ENCODE measurements around the gene EXOC4. TPM values are rescaled to one million over a fixed set of nuclear protein-coding genes. Genes with fewer than 3 reads are reported as not detected.

The EXOC4 gene
- polyA plus RNA-seq, 2 donors = 11.1 to 19.0 TPM

DNA sequence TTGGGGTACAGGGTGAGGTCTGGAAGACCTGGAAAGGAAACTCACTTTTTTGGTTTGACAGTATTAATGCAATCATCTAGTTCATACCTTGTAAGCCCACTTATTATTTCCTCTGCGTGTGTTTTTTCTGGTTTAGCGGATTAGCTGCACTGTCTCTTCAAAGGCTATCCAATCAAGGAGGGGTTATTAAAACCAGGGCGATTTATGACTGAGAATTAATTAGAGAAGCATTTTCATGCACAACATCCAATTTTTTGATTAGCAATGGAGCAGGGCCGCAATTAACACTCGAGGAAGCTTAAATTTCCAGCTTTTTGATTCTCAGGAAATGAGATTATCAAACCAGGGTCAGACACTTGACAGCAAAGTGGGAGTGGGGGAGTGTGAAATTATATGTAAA lies 248.9 kb downstream of the EXOC4 start:
- WGBS, 2 donors = 90 to 93% methylated on average over 5 of the region's 5 CpGs
- Histone ChIP-seq H3K27ac (ENCODE audit: low read depth in 2 of 2, low read length in 1 of 2) (no peak overlapping the region), H3K27me3 (ENCODE audit: control insufficient read depth in 1 of 2, insufficient read depth in 2 of 2, low read length in 2 of 2) (no peaks in the 10 kb centered on the region), H3K4me3 (ENCODE audit: low read depth in 1 of 2, low read length in 2 of 2) (no peak overlapping the region), H3K4me1 (ENCODE audit: control insufficient read depth in 2 of 2, insufficient read depth in 2 of 2, low read length in 1 of 2) (no peaks in the 10 kb centered on the region), H3K36me3 (ENCODE audit: control insufficient read depth in 2 of 2, insufficient read depth in 2 of 2, low read length in 1 of 2) (no peaks in the 10 kb centered on the region), H3K9me3 (ENCODE audit: control insufficient read depth in 2 of 2, insufficient read depth in 1 of 2, low read depth in 1 of 2, low read length in 1 of 2) (no peaks in the 10 kb centered on the region)

DNA sequence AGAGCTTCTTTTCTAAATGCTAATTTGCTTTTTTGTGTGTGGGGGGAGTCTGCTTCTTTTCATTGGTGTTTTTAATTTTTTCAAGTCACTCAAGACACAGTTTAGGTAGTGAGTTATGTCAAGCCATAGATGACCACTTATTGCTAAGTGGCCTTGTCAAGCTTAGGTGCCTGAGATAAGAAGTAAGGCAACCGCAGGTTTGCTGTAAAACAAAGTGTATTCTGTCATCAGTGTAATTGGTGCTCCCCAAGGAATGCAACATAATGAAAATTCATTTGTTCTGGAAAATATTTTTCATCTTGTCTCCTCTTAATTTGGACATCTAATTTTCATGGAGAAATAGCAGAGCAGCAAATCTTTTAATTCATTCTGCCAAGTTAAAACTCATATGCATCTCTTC lies 249.6 kb downstream of the EXOC4 start:
- Histone ChIP-seq H3K4me1 (ENCODE audit: control insufficient read depth in 2 of 2, insufficient read depth in 2 of 2, low read length in 1 of 2) (no peaks in the 10 kb centered on the region), H3K27ac (ENCODE audit: low read depth in 2 of 2, low read length in 1 of 2) (no peak overlapping the region), H3K4me3 (ENCODE audit: low read depth in 1 of 2, low read length in 2 of 2) (no peak overlapping the region), H3K27me3 (ENCODE audit: control insufficient read depth in 1 of 2, insufficient read depth in 2 of 2, low read length in 2 of 2) (no peaks in the 10 kb centered on the region), H3K9me3 (ENCODE audit: control insufficient read depth in 2 of 2, insufficient read depth in 1 of 2, low read depth in 1 of 2, low read length in 1 of 2) (no peaks in the 10 kb centered on the region), H3K36me3 (ENCODE audit: control insufficient read depth in 2 of 2, insufficient read depth in 2 of 2, low read length in 1 of 2) (no peaks in the 10 kb centered on the region)
- WGBS, 2 donors = 80 to 99% methylated on average over 1 of the region's 1 CpG

DNA sequence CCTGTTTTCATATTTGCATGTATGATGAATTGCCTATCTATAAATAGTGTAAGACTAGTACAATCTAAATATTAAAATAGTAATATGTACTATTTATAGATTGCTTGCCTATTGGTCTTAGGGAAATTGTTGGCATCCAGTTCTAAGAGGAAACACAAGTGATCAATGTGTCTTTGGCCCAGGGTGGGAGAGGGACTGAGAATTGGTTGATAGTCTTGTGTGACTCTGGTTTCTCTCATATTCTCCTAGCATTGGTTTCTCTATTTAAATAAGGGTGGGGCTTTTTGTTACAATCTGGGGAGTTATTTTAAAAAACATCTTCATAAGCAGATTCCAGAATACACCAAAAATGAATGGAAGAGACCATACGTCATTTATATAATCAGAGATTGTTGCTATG lies 250.1 kb downstream of the EXOC4 start:
- no peaks in the 10 kb centered on the region for H3K9me3 ChIP-seq (ENCODE audit: control insufficient read depth in 2 of 2, insufficient read depth in 1 of 2, low read depth in 1 of 2, low read length in 1 of 2)
- no peak overlapping the region for H3K27ac ChIP-seq (ENCODE audit: low read depth in 2 of 2, low read length in 1 of 2)
- WGBS, 2 donors = 92 to 93% methylated on average over 1 of the region's 1 CpG
- no peaks in the 10 kb centered on the region for H3K36me3 ChIP-seq (ENCODE audit: control insufficient read depth in 2 of 2, insufficient read depth in 2 of 2, low read length in 1 of 2)
- H3K27me3 ChIP-seq (ENCODE audit: control insufficient read depth in 1 of 2, insufficient read depth in 2 of 2, low read length in 2 of 2) = no peaks in the 10 kb centered on the region
- H3K4me1 ChIP-seq (ENCODE audit: control insufficient read depth in 2 of 2, insufficient read depth in 2 of 2, low read length in 1 of 2) = no peaks in the 10 kb centered on the region
- no peak overlapping the region for H3K4me3 ChIP-seq (ENCODE audit: low read depth in 1 of 2, low read length in 2 of 2)

DNA sequence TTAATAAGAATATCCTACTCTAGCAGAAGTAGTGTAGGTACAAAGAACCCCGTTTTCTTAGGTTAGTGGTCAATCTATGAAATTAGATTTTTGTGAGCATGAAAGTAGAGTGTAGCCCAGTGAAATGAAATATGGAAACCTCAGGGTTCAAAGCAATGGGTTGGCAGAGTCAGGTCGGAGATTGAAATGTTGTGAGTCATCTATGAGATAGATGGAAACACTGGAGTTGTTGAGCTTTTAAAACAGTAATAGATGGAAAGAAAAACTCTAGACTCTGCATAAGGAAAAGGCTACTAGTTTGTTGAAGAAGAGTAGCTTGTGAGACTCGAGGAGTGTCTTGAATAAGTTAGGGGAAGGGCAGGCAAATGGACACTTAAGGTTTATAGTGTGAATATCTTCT lies 251.9 kb downstream of the EXOC4 start:
- Histone ChIP-seq H3K27ac (ENCODE audit: low read depth in 2 of 2, low read length in 1 of 2) (no peak overlapping the region), H3K36me3 (ENCODE audit: control insufficient read depth in 2 of 2, insufficient read depth in 2 of 2, low read length in 1 of 2) (no peaks in the 10 kb centered on the region), H3K4me1 (ENCODE audit: control insufficient read depth in 2 of 2, insufficient read depth in 2 of 2, low read length in 1 of 2) (no peaks in the 10 kb centered on the region), H3K9me3 (ENCODE audit: control insufficient read depth in 2 of 2, insufficient read depth in 1 of 2, low read depth in 1 of 2, low read length in 1 of 2) (no peaks in the 10 kb centered on the region), H3K27me3 (ENCODE audit: control insufficient read depth in 1 of 2, insufficient read depth in 2 of 2, low read length in 2 of 2) (no peaks in the 10 kb centered on the region), H3K4me3 (ENCODE audit: low read depth in 1 of 2, low read length in 2 of 2) (no peak overlapping the region)
- 87 to 90% methylated on average over 3 of the region's 3 CpGs for WGBS, 2 donors

DNA sequence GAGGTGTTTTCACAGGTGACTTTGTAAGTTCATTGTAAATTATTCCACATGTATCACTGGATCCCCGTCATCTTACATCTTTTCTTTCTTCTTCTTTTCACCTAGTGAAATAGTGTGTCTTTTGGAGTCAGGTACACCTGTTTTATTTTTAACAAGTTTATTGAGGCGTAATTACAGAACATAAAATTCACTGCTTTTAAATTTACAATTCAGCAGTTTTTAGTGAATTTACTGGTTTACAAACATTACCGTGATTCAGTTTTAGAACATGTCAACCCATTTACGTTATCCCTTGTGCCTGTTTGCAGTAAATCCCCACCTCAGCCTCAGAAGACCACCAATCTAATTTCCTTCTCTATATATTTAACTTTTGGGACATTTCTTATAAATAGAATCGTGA lies 256.9 kb downstream of the EXOC4 start:
- Histone ChIP-seq H3K27me3 (ENCODE audit: control insufficient read depth in 1 of 2, insufficient read depth in 2 of 2, low read length in 2 of 2) (no peaks in the 10 kb centered on the region), H3K27ac (ENCODE audit: low read depth in 2 of 2, low read length in 1 of 2) (no peak overlapping the region), H3K9me3 (ENCODE audit: control insufficient read depth in 2 of 2, insufficient read depth in 1 of 2, low read depth in 1 of 2, low read length in 1 of 2) (no peaks in the 10 kb centered on the region), H3K4me3 (ENCODE audit: low read depth in 1 of 2, low read length in 2 of 2) (no peak overlapping the region), H3K4me1 (ENCODE audit: control insufficient read depth in 2 of 2, insufficient read depth in 2 of 2, low read length in 1 of 2) (no peaks in the 10 kb centered on the region), H3K36me3 (ENCODE audit: control insufficient read depth in 2 of 2, insufficient read depth in 2 of 2, low read length in 1 of 2) (no peaks in the 10 kb centered on the region)
- 95 to 96% methylated on average over 5 of the region's 5 CpGs for WGBS, 2 donors

DNA sequence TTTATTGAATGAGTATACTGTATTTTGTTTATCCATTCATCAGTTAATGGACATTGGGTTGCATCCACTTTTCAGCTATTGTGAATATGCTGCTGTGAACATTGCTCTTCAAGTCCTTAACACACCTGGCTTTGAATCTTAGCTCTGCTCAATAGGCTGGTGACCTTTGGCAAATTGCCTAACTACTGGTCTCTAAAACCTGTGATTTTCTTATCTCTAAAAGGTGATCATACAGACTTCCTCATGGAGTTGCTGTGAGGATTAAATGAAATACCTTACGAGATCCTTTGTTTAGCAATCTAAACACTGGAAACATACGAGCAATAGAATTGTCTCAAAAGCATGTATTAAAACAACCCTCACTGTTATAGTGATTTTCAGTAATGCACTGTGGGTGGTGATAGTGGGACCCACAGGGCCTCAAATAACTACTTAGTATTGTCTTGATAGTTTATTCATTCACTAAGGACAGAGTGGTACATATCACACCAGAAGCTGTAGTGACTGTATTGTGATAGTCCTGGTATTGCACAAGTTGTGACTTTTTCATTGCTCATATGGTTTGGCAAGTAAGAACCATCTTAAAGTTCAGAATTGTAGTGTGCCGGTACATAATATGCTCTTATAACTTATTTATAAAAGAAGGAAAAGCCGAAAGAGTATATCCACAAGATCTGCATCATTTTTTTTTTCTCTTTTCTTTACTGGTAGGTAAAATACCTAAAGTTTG lies 257.6 kb downstream of the EXOC4 start:
- no peaks in the 10 kb centered on the region for H3K4me1 ChIP-seq (ENCODE audit: control insufficient read depth in 2 of 2, insufficient read depth in 2 of 2, low read length in 1 of 2)
- 91 to 95% methylated on average over 4 of the region's 4 CpGs for WGBS, 2 donors
- H3K27ac ChIP-seq (ENCODE audit: low read depth in 2 of 2, low read length in 1 of 2) = no peak overlapping the region
- no peaks in the 10 kb centered on the region for H3K27me3 ChIP-seq (ENCODE audit: control insufficient read depth in 1 of 2, insufficient read depth in 2 of 2, low read length in 2 of 2)
- H3K9me3 ChIP-seq (ENCODE audit: control insufficient read depth in 2 of 2, insufficient read depth in 1 of 2, low read depth in 1 of 2, low read length in 1 of 2) = no peaks in the 10 kb centered on the region
- no peaks in the 10 kb centered on the region for H3K36me3 ChIP-seq (ENCODE audit: control insufficient read depth in 2 of 2, insufficient read depth in 2 of 2, low read length in 1 of 2)
- H3K4me3 ChIP-seq (ENCODE audit: low read depth in 1 of 2, low read length in 2 of 2) = no peak overlapping the region

DNA sequence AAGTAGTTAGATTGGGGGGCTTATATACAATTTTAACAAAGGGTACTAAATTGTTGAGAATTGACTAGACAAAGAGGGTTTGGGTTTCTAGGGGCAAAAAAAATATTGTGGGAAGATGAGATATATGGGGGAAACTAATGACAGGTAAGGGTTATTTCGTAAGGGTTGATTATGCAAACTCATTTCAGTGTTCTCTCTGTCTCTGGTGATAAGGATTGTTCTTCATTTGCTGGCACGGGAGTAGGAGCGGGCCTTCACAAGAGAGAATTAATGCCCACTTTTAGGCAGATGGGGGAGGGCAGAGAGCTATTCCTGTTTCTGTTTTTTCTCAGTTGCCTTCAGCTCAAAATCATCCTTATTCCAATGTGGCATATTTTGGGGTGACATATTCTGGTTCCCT lies 258.4 kb downstream of the EXOC4 start:
- Histone ChIP-seq H3K9me3 (ENCODE audit: control insufficient read depth in 2 of 2, insufficient read depth in 1 of 2, low read depth in 1 of 2, low read length in 1 of 2) (no peaks in the 10 kb centered on the region), H3K27ac (ENCODE audit: low read depth in 2 of 2, low read length in 1 of 2) (no peak overlapping the region), H3K4me1 (ENCODE audit: control insufficient read depth in 2 of 2, insufficient read depth in 2 of 2, low read length in 1 of 2) (no peaks in the 10 kb centered on the region), H3K4me3 (ENCODE audit: low read depth in 1 of 2, low read length in 2 of 2) (no peak overlapping the region), H3K27me3 (ENCODE audit: control insufficient read depth in 1 of 2, insufficient read depth in 2 of 2, low read length in 2 of 2) (no peaks in the 10 kb centered on the region), H3K36me3 (ENCODE audit: control insufficient read depth in 2 of 2, insufficient read depth in 2 of 2, low read length in 1 of 2) (no peaks in the 10 kb centered on the region)
- WGBS, 2 donors = 94 to 98% methylated on average over 3 of the region's 3 CpGs

DNA sequence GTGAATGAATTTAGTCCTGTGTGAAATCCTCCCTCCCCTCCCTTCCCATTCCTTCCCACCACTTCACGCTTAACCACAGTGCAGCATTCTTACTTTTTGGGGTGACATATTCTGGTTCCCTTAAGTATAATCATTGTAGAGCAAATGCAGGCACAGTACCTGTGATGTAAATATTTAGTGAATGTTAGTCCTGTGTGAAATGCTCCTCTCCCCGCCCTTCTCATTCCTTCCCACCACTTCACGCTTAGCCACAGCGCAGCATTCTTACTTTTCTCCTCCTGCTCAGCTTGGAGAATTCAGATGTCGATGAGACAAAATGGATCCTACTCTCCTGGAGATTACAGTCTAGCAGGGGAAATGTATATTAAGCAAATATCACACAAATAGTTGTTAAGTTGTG lies 258.8 kb downstream of the EXOC4 start:
- H3K27me3 ChIP-seq (ENCODE audit: control insufficient read depth in 1 of 2, insufficient read depth in 2 of 2, low read length in 2 of 2) = no peaks in the 10 kb centered on the region
- 98 to 99% methylated on average over 5 of the region's 5 CpGs for WGBS, 2 donors
- H3K4me3 ChIP-seq (ENCODE audit: low read depth in 1 of 2, low read length in 2 of 2) = no peak overlapping the region
- H3K9me3 ChIP-seq (ENCODE audit: control insufficient read depth in 2 of 2, insufficient read depth in 1 of 2, low read depth in 1 of 2, low read length in 1 of 2) = no peaks in the 10 kb centered on the region
- no peaks in the 10 kb centered on the region for H3K36me3 ChIP-seq (ENCODE audit: control insufficient read depth in 2 of 2, insufficient read depth in 2 of 2, low read length in 1 of 2)
- no peaks in the 10 kb centered on the region for H3K4me1 ChIP-seq (ENCODE audit: control insufficient read depth in 2 of 2, insufficient read depth in 2 of 2, low read length in 1 of 2)
- H3K27ac ChIP-seq (ENCODE audit: low read depth in 2 of 2, low read length in 1 of 2) = no peak overlapping the region

DNA sequence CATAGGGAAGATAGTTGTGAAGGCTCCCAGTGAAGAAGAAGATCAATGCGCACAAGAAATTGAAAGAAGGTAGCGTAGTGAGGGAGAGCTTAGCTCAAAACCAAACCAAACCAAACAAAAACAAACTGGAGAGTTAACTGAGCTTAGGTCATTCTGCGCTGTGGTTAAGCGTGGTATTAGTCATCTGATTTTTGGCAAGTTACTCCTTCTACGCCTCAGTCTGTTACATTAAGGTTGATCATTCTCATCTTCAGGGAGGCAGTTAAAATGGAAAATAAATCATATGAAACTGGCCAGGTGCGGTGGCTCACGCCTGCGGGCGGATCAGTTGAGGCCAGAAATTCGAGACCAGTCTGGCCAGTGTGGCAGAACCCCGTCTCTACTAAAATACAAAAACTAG lies 259.7 kb downstream of the EXOC4 start:
- H3K27me3 ChIP-seq (ENCODE audit: control insufficient read depth in 1 of 2, insufficient read depth in 2 of 2, low read length in 2 of 2) = no peaks in the 10 kb centered on the region
- H3K9me3 ChIP-seq (ENCODE audit: control insufficient read depth in 2 of 2, insufficient read depth in 1 of 2, low read depth in 1 of 2, low read length in 1 of 2) = no peaks in the 10 kb centered on the region
- no peaks in the 10 kb centered on the region for H3K4me1 ChIP-seq (ENCODE audit: control insufficient read depth in 2 of 2, insufficient read depth in 2 of 2, low read length in 1 of 2)
- H3K27ac ChIP-seq (ENCODE audit: low read depth in 2 of 2, low read length in 1 of 2) = no peak overlapping the region
- no peak overlapping the region for H3K4me3 ChIP-seq (ENCODE audit: low read depth in 1 of 2, low read length in 2 of 2)
- WGBS, 2 donors = 88 to 93% methylated on average over 11 of the region's 11 CpGs
- no peaks in the 10 kb centered on the region for H3K36me3 ChIP-seq (ENCODE audit: control insufficient read depth in 2 of 2, insufficient read depth in 2 of 2, low read length in 1 of 2)

DNA sequence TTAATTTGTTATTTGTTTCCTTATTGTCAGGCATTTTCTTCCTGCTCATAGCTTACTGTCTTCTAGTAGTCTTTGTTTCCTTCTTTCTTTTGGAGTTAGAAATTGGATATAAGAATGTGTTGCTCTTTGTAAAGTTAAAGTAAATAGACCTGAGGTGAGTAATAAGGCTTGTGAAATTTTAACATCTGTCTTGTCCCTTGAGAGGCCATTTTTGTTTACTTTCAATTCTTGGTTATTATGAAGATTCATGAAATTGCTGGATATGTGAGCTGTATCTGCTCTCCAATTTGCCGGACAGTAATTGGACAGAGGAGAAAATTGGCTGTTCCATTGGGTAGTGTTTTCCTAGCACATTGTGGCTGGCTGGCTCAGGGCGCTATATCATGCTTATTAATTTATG lies 260.7 kb downstream of the EXOC4 start:
- Histone ChIP-seq H3K4me1 (ENCODE audit: control insufficient read depth in 2 of 2, insufficient read depth in 2 of 2, low read length in 1 of 2) (no peaks in the 10 kb centered on the region), H3K27me3 (ENCODE audit: control insufficient read depth in 1 of 2, insufficient read depth in 2 of 2, low read length in 2 of 2) (no peaks in the 10 kb centered on the region), H3K36me3 (ENCODE audit: control insufficient read depth in 2 of 2, insufficient read depth in 2 of 2, low read length in 1 of 2) (no peaks in the 10 kb centered on the region), H3K27ac (ENCODE audit: low read depth in 2 of 2, low read length in 1 of 2) (no peak overlapping the region), H3K9me3 (ENCODE audit: control insufficient read depth in 2 of 2, insufficient read depth in 1 of 2, low read depth in 1 of 2, low read length in 1 of 2) (no peaks in the 10 kb centered on the region), H3K4me3 (ENCODE audit: low read depth in 1 of 2, low read length in 2 of 2) (no peak overlapping the region)
- 90 to 96% methylated on average over 2 of the region's 2 CpGs for WGBS, 2 donors
